Left lung (tissue), 10 donors: ENCODE measurements around the gene P3H2. TPM values are rescaled to one million over a fixed set of nuclear protein-coding genes. Genes with fewer than 3 reads are reported as not detected.

Experiments
- ATAC-seq: fragments of 200-7000 bp; cut with Tn5 transposase; one replicate; pipeline ENCODE4 v1.9.1; 2020; ENCODE audit warnings: moderate library complexity
- DNase-seq, 4 donors: peaks; one replicate each; pipeline ENCODE4 v3.0.0-alpha.2; 2013 to 2020
- H3K27ac ChIP-seq, 2 donors: fragments of 200-600 bp; sonication (generic) in 1 of 2; one replicate each; pipeline versions ENCODE4 v1.5.0 to v1.8.0; 2020 to 2021
- H3K27me3 ChIP-seq, 2 donors: fragments of 200-600 bp; sonication (generic) in 1 of 2; one replicate each; pipeline versions ENCODE4 v1.5.0 to v1.8.0; 2020 to 2021
- H3K36me3 ChIP-seq, 2 donors: fragments of 200-600 bp; sonication (generic) in 1 of 2; one replicate each; pipeline versions ENCODE4 v1.5.0 to v1.8.0; 2020 to 2021
- H3K4me1 ChIP-seq, 2 donors: fragments of 200-600 bp; one replicate each; pipeline ENCODE4 v1.8.0; 2021
- H3K4me3 ChIP-seq, 2 donors: fragments of 200-600 bp; sonication (generic) in 1 of 2; one replicate each; pipeline versions ENCODE4 v1.5.0 to v1.8.0; 2020 to 2021; ENCODE audit warnings: mild to moderate bottlenecking in 1 of 2
- H3K9me3 ChIP-seq, 2 donors: fragments of 200-600 bp; sonication (generic) in 1 of 2; one replicate each; pipeline versions ENCODE4 v1.5.0 to v1.8.0; 2020 to 2021
- intact Hi-C, 2 donors: fragments of 100-400 bp; cut with DNase I; formaldehyde crosslinking; loops; one replicate each; pipeline versions ENCODE4 v1.11.2 to v1.14.2; 2022
- polyA plus RNA-seq, 6 donors: library from polyadenylated mRNA; unstranded; fragments of 120-200 nt; gene quantifications; one replicate each; pipeline ENCODE4 v1.2.1, GENCODE V29; 2013; ENCODE audit not compliant: insufficient read length in 6 of 6
- total RNA-seq, 2 donors: library from RNA; stranded (reverse); fragmentation: NEBNext Ultra II Directional; extraction: Animal tissue kit (Norgen Biotek cat#: 25700); gene quantifications; one replicate each; pipeline ENCODE4 v1.2.1, GENCODE V29; 2021
- TF ChIP-seq, protein P1 (sequence below), 2 donors: fragments of 200-600 bp; sonication (generic) in 1 of 2; IDR thresholded peaks; one replicate each; pipeline versions ENCODE4 v1.5.0 to v1.8.0; 2021; ENCODE audit warnings: antibody characterized with exemption in 2 of 2
- donor health status: DM: no; HTN: yes; CAD: no.
- donor health status: DM: no; HTN: no; CAD: no.

Gene P3H2
- total and polyA plus RNA-seq, 8 donors, result 29.1 to 50.7 (median 36.1) TPM

DNA sequence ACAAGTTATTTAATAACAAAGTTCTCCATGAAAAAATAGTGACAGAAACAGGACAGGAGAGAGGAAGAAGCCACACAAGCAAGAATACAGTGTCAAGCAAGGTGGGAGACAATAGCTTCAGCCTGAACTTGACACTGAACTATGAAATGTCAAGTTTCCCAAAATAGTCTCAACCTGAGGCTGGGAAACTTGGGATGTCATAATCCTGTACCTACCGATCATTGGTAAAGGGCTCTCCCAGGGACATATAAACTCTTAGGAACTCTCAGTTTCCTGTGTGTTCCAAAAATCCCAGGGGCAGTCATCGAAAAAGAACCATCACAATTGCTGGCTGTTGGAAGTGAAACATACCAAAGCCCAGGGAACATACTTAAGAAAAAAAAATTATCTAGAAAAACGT is 211.6 kb downstream of the P3H2 start:
- Histone ChIP-seq H3K4me3 (no peak overlapping the region), H3K27ac (no peak overlapping the region), H3K9me3 (no peaks in the 10 kb centered on the region), H3K27me3 (no peaks in the 10 kb centered on the region), H3K4me1 (no peaks in the 10 kb centered on the region), H3K36me3 (no peaks in the 10 kb centered on the region)
- ATAC-seq, result no peak
- TF ChIP-seq, protein P1, sequence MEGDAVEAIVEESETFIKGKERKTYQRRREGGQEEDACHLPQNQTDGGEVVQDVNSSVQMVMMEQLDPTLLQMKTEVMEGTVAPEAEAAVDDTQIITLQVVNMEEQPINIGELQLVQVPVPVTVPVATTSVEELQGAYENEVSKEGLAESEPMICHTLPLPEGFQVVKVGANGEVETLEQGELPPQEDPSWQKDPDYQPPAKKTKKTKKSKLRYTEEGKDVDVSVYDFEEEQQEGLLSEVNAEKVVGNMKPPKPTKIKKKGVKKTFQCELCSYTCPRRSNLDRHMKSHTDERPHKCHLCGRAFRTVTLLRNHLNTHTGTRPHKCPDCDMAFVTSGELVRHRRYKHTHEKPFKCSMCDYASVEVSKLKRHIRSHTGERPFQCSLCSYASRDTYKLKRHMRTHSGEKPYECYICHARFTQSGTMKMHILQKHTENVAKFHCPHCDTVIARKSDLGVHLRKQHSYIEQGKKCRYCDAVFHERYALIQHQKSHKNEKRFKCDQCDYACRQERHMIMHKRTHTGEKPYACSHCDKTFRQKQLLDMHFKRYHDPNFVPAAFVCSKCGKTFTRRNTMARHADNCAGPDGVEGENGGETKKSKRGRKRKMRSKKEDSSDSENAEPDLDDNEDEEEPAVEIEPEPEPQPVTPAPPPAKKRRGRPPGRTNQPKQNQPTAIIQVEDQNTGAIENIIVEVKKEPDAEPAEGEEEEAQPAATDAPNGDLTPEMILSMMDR (IDR thresholded peaks at IDR 0.05), result no peak
- no peak for DNase-seq
- intact Hi-C loops, result no loop called here

DNA sequence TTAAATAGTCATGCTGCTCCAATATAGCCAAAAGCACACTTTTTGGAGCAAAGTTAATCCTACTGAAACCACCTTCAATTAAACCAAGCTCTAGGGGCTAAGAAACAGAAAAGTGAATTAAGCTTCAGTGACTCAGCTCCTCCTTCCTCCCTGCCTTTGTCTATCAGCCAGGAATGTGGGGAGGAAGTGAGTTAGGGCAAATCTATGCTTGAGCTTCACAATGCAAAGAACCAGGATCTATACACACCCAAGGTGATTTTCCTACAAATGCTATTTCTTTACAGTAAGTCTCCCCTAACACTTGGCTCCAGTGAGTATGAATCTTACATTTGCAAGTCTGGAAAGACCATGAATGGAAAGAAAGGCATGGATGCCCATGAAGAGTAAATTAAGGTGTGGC is 212.1 kb downstream of the P3H2 start:
- no peaks in the 10 kb centered on the region for H3K27me3 ChIP-seq
- no peaks in the 10 kb centered on the region for H3K9me3 ChIP-seq
- DNase-seq, result no peak
- intact Hi-C loops, result no loop called here
- no peaks in the 10 kb centered on the region for H3K36me3 ChIP-seq
- H3K4me1 ChIP-seq, result no peaks in the 10 kb centered on the region
- TF ChIP-seq, protein P1 (IDR thresholded peaks at IDR 0.05), result no peak
- H3K27ac ChIP-seq, result no peak overlapping the region
- ATAC-seq, result no peak
- H3K4me3 ChIP-seq, result no peak overlapping the region

DNA sequence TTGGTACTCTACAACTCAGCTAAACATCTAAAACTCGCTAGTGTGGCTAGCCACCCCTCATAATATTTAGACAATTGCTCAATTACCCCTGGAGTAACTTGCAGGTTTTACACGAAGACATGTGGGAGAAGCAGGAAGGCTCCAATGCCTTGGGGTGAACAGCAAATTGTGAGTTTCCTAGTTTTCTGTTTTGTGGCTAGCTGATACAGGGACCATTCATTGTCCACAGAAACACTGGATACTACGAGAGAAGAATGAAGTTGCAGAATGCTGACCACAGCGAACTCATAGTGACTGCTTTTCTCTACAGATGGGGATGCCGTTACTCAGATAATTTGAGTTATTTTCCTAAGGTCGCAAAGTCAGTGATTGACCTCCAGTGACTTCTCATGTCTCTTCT is 212.9 kb downstream of the P3H2 start:
- TF ChIP-seq, protein P1 (IDR thresholded peaks at IDR 0.05), result no peak
- no peaks in the 10 kb centered on the region for H3K4me1 ChIP-seq
- no peaks in the 10 kb centered on the region for H3K9me3 ChIP-seq
- no peak overlapping the region for H3K4me3 ChIP-seq
- H3K36me3 ChIP-seq, result no peaks in the 10 kb centered on the region
- H3K27me3 ChIP-seq, result no peaks in the 10 kb centered on the region
- intact Hi-C loops, result no loop called here
- DNase-seq (no peak), ATAC-seq (no peak)
- no peak overlapping the region for H3K27ac ChIP-seq

Other genes starting within 250 kb of the P3H2 start
- gene CLDN1, start 201.5 kb upstream of the P3H2 start, total RNA-seq, result 10 to 100 TPM; 37.4 to 78.8 TPM
- 1 to 10 TPM; 1.3 to 4.2 (median 2.2) TPM for gene CLDN1, start 201.5 kb upstream of the P3H2 start, polyA plus RNA-seq